ENCODE results near the gene CTIF.

GRCh38 chr18:48562075-48562474 is 23.2 kb downstream of the CTIF start:
- TF ChIP-seq CTCF (IDR thresholded peaks at IDR 0.05): no peak
- TF ChIP-seq ZFX (IDR thresholded peaks at IDR 0.05; ENCODE audit: borderline replicate concordance): no peak

All from 22Rv1 (cell line).